T follicular helper cell (primary cell): ENCODE data around the gene PPIL4.
A peak's percentile ranks its signal among the peaks of the same experiment; 100 is the strongest.
"Not testable (repeated sequence)": the region's sequence is repeated elsewhere in the genome, so short reads cannot be mapped to it uniquely, and the experiment has no call there.

Experiments used
- DNase-seq: peaks from one replicate; pipeline ENCODE4 v3.0.0-alpha.2; 2020; ENCODE audit warnings: low read depth

The PPIL4 gene

DNA sequence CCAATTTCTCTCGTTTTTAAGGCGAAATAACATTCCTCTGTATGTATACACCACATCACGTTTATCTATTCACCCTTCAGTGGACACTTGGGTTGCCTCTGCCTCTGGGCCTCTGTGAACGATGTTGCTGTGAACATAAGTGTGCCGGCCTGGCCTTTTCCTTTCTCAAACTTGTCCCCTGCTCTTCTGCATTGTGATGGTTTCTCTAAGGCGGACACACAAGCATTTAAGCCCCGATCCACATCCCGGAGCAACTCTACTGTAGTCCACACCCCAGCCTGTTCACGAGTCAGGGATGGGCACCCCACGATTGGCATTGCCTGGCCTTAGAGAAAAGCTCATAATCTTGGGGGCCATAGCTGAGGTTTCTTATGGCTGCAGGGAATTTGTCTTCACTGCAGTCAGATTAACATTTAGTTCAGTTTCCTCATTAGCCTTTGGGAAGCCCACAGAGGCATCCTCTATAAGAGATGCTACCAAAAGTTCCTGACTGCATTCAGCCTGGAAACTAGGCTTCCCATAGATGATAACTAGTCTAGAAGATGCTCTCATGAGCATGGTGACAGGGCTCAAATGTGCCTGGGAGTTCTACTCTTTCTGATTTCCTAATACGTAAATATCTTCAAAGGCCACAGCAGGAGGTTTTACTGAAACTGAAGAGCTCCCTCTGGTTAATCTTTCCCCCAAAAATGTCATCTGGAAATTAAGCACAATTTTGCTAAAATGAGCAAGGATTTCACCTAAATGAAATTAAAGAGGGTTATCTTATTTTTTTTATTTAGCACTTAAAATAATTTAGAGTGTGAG, 61.8 kb downstream of the PPIL4 start:
- no peak for DNase-seq

DNA sequence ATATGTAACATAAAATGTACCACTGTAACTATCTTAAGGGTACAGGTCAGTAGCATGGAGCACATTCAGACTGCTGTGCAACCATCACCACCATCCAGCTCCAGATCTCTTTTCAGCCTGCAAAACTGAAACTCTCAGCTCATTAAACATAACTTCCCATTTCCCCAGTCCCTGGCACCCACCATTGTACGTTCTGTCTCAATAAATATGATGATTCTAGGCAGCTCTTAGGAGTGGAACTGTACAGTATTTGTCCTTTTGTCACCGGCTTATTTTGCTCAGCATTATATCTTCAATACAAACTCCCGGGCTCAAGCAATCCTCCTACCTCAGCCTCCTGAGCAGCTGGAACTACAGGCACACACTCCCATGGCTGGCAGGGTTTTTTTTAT, 62.5 kb downstream of the PPIL4 start:
- no peak for DNase-seq

DNA sequence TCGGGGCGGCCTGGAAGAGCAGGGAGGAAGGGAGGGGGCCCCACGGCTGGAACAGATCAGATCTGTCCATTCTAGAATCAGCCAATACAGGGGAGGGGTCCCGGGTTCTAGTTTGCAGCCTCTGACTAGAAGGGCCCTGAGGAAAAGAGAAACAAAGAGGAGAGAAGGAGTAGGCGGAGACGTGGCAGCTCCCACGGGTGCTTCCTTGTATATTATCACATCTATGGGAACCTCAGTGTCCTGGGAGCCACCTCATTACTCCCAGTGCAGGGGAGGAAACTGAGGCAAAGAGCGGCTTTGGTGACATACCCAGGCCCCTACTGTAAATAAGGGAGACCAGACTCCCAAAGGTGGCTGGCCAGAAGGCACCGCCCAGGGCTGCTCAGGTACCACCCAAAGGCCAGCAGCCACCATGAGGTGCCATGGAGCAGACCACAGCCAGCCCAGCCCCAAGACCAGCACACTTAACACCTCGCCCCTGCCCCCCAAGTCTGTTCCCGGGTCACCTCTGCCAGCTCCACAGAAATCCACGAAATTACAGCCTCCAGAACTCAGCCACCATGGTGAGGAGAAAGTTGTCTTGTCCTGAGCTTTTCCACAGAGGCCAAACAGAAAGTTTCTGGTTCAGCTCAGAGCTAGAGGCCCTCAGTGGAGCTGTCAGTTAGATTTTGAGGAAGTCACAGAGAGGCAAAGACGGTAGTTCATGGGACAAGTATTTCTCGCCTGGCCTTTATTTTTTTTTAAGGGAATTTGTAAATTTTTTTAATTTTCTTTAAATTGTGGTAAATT, 63.1 kb downstream of the PPIL4 start:
- no peak for DNase-seq

DNA sequence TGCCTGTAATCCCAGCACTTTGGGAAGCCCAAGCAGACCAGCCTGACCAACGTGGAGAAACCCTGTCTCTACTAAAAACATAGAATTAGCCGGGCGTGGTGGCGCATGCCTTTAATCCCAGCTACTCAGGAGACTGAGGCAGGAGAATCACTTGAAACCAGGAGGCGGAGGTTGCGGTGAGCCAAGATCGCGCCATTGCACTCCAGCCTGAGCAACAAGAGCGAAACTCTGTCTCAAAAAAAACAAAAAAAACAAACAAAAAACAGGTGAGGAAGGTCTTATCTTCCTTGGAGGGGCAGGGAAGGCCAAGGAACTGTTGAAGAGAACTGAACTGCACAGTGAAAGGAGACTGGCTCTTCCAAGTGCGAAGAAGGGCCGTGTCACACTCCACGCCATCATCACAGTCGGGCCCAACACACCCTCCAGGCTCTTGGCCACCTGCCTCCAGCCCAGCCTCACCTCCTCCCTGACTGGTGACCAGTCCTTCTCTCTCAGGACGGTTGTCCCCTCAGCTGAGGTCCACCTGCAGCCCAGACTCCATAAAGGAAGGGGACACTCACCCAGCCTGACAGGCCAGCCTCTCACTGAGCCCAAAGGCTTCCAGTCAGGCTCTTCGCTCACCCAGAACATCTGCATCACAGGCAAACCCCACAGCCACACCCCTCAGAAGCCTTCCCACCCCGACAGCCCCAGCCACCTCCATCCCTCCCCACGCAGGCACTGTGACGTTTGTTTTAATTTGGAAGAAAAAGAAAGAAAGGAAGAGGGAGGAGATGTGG, 65.2 kb downstream of the PPIL4 start:
- DNase-seq: peak; percentile 61

DNA sequence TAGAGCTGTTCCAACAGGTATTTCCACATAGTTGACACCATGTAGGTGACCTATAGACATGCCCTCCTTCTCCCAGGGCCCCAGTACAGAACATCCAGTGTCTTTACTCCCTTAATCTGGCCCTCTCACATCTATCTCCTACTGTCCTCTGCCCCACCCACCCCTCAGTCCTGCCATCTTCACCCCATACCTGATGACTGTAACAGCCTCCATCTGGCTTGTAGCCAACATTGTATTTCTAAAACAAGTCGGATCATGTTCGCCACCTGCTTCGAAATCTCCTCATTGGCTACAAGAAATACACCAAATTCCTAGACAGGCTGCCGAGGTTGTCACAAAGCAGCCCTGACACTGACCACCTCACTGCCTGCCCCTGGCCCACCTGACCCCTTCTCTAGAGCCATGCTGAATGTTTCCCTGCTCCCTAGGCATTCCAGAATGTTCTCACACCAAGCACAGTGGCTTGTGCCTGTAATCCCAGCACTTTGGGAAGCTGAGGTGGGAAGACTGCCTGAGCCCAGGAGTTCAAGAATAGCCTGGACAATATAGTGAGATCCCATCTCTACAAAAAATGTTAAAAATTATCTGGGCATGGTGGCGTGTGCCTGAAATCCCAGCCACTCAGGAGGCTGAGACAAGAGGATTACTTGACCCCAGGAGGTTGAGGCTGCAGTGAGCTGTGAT, 67.1 kb downstream of the PPIL4 start:
- DNase-seq: no peak

DNA sequence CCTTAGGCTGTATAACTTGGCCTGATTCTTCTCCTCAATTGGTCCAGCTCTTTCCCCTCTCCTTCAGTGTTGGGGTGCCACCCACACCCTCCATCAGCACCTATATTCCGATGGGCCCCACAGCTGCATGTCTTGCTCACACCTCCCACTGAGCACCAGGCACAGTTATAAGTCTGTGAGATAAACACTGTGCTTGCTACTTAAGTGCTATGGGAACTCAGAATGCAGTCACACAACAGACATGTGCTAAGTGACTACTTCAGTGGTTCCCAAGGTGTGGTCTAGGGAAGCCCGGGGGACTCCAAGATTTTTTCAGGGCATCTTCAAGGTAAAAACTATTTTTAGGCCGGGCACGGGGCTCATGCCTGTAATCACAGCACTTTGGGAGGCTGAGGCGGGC, 68.3 kb downstream of the PPIL4 start:
- no peak for DNase-seq

DNA sequence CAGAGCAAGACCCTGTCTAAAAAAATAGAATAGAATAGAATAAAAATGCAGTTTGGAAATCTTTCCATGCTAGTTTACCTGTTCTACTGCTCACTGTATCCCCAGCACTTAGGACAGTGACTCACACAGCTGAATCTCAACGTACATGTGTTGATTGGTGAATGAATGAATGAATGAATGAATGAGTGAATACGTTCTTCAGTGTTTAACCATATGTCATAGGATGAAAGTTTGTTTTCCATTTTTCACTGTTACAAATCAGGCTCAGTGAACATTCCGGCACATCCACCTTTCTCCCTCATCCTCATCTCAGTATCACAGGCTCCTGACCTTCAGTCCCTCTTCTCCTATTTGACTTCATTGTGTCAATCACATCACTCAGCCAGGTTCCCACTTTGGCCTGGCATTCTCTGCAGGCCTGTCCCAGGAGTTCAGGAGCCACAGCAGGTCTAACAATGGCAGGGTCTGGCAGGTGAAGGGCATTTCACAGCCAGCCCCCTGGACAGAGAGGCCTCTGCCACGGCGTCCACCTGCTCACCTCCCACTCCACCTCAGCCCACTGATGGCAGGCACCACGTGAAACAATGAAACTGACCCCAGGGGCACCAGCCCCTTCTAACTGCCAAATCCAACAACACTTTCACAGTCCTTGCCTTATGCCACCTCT, 68.9 kb downstream of the PPIL4 start:
- DNase-seq: no peak

DNA sequence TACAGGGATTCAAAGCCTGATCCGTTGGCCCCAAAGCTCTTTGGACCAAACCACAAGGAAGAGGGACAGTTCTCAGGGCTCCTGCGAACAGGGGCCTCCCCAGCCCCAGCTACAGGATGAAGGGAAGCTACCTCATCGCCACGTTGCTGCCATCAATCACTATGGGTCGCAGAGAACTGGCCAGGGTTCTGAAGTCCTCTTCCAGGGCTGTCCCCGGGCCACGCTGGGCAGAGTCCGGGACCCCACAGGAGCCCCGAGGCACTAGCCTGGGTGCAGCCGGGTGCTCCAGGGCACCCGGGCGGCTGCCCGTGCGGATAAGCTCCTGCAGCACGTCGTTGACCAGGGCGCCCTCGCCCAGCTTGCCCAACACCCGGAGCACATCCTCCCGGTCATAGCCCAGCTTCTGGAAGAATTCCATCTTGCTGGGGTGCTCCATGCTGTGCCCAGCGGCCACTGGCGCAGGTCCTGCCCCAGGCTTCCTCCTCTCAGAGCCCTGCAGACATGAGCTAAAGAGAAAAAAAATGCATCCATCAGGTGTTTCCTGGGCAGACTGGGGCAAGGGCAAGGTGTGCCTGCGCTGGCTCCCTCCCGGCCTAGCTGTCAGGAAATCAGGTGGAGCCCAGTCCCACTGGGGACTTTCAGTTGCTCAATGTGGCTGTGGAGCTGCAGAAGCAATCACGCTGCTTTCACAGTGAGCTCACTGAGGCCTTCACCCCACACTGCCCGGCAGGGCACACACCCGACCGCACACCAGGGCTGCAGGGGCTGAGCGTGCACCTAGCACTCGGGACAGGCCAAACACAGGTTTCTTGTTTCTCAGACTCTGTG, 71.5 kb downstream of the PPIL4 start:
- DNase-seq: no peak

DNA sequence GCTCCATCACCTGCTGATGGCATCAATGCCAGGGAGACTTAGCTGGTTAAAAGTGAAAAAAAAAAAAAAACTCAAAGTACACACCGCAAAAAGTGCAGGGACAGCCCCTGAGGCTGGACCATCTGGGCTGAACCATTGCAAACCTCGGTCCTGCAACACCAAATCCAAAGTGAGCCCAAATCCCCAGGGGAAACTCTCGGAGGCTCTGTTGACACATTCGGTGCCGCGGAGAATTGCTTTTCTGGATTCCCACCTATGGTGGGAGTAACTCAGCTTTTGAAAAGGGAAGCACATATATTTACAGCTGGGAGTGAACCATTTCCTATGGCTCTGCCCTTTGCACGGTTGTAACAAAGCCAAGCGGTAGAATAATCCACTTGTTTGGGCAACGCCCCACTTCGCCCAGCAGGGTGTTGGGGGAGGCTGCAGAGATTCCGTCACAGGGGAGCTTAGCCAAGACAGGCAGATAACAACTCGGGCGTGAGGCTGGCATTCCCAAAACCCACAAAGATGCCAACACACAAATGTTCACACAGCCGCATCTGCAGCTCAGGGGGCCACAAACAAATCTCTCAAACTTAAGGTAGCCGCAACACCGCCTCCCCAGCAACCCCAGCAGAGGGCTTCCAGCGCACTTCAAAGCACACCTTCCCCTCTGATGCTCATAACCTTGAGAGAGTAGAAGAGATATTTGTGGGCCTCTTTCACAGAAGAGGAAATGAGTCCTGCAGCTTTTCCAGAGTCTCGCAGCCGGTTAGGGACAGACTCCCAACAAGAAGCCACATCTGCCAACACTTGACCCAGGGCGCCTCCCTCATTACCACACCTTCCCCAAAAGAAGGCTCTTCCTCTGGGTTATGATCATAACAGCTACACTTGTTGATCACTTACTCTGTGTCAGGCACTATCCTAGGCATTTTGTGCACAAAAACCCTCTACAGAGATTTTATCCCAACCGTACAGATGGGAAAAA, 72.5 kb downstream of the PPIL4 start:
- DNase-seq: peak; percentile 40

DNA sequence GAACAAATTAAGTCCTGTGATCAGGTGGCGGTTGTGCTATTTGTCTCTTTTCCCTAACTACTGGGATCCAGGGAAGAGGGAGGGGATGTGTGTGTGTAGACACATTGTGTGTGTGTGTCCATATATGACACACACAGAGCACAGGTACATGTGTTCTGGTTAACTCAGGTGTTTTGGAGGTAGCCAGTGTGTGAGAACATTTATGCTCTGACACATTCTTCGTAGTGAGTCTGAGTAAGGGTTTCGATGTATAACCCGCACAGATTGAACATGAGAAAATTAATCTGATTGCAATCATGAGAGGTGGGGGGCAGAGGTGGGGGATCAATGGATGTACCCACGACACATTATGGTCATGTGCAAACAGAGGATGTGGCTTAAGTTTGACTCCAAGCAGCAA, 73.6 kb downstream of the PPIL4 start:
- DNase-seq: no peak

DNA sequence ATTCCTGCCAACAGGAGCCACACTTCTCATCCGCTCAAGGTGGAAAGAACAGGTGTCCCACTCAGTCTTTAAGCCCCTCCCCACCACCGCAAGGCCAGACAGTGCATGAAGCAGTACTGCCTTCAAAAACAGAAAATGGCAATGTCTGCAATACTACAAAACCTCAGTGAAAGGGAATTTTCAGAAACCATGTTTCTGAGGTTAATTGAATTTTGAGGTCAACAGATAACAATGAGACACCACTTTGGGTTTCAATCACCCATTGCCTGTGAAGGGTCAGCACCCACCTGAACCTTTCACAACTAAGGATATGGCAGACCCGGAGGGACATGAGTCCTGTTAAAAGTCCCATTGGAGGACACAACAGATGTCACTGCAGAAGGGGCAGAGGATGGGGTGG, 74.0 kb downstream of the PPIL4 start:
- DNase-seq: no peak

DNA sequence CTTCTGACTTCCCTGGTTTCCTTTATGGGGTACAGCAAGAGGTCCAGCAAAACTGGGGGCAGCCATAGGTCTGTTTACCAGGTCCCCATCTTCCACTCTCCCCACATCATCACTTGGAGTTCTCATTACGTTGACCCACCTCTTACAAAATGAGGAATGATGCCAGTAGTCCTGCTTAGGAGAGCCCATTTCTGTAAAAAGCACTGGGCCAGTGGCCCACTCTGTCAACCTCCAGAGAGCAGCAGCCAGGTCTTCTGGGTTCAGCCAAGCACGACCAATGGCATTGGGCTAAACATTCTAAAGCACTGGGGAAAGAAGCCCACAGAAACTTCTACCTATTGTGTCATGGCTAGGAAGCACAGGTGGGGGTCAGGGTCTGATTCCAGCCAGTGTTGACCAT, 74.9 kb downstream of the PPIL4 start:
- no peak for DNase-seq

DNA sequence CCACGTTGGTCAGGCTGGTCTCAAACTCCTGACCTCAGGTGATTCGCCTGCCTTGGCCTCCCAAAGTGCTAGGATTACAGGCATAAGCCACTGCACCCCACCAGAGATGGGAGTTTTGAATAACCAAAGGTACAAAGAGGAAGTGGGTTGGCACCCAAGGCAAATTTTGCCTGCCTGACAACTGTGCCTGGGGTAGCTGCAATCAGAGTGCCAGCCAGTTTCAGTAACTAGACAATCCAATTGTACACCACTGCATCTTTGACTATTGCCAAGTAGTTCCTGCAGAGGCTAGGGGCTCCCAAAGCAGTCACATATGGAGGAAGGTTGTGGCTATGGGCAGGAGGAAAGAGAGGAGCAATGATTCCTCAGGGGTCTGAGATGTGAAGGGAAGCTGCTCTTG, 77.7 kb downstream of the PPIL4 start:
- no peak for DNase-seq

DNA sequence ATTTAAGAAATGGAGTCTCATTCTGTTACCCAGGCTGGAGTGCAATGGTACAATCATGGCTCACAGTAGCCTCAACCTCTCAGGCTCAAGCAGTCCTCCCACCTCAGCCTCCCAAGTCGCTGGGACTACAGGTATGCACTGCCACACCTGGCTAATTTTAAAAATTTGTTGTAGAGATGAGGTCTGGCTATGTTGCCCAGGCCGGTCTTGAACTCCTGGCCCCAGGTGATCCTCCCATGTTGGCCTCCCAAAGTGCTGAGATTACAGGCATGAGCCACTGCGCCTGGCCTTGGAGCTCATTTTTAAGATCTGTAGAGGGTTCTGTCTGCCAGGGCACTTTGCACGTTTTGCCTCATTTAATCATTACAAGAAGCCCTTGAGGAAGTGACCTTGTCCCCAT, 78.6 kb downstream of the PPIL4 start:
- DNase-seq: no peak

DNA sequence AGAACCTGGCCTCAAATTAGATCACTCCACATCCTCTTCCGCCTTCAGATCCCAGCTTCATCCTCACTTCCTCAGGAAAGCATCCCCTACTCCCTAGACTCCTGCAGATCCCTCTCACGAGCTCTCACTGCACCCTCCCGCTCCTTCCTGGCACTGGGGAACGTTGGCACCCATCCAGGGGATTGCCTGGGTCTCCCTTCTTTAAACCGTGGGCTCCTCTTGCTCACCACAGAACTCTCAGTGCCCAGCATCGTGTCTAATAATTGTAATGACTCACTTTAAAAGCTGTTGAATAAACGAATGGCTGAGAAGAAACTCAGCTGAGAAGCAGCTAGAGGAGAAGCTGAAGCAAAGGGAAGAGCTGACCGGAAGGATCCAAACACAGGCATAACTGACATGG, 81.4 kb downstream of the PPIL4 start:
- DNase-seq: no peak

DNA sequence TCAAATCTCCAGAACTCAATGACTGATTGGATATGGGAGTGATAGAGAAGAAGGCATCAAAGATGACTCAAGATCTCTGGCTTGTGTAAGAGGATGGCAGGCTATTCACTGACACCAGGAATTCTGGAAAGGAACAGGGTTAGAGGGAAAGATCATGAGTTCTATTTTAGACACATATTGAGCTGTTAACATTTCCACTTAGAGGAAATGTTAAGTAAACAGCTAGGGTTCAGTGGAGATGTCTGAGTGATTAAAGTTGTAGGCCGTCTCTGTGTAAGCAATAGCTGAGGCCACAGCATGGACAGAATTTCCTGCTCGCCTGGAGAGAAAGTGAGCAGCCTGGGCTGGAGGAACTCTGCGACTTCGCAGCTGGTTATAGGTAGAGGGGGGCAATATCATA, 82.1 kb downstream of the PPIL4 start:
- DNase-seq: no peak

DNA sequence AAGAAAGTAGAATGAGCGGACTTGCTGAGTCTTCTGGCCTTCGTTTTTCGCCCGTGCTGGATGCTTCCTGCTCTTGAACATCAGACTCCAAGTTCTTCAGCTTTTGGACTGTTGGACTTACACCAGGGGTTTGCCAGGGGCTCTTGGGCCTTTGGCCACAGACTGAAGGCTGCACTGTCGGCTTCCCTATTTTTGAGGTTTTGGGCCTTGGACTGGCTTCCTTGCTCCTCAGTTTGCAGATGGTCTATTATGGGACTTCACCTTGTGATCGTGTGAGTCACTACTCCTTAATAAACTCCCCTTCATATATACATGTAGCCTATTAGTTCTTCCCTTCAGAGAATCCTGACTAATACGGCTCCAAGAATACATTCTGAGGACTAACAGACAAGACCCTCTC, 83.1 kb downstream of the PPIL4 start:
- DNase-seq: not testable (repeated sequence)

DNA sequence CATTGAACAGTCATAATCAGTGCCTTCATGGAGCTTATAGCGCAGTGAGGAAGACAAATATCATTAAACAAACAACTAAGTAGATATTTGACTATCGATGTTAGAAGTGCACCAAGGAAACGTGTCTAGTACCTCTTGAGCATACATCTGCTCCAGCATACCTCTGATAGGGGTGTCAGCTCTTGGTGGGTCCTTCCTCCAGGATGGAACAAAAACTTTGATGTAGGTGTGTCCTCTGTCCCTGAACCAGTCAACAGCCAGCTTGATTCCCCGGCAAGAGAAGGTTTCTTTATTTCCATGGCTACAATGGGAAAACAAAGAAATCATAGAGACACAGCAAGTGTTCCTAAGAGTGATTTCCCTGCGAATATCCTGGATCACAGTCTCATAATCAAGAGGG, 84.2 kb downstream of the PPIL4 start:
- no peak for DNase-seq

DNA sequence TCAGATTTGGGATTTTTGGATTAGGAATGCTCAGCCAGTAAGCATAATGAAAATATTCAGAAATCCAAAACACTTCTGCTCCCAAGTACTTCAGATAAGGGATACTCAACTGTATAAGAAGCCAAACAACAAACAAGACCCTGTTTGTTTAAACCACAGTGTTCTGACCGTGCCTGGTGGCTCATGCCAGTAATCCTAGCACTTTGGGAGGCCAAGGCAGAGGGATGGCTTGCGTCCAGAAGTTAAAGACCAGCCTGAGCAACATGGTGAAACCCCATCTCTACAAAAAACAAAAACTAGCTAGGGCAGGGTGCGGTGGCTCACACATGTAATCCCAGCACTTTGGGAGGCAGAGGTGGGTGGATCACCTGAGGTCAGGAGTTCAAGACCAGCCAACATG, 85.6 kb downstream of the PPIL4 start:
- DNase-seq: not testable (repeated sequence)
